CD4-positive, alpha-beta T cell treated with Interleukin-4 for 1 hour (primary cell): ENCODE measurements around the gene SPEM3.

ENCODE experiments used
- DNase-seq, 2 donors: peaks; one replicate each; pipeline ENCODE4 v3.0.0-alpha.2; 2020 to 2022

Gene SPEM3

DNA sequence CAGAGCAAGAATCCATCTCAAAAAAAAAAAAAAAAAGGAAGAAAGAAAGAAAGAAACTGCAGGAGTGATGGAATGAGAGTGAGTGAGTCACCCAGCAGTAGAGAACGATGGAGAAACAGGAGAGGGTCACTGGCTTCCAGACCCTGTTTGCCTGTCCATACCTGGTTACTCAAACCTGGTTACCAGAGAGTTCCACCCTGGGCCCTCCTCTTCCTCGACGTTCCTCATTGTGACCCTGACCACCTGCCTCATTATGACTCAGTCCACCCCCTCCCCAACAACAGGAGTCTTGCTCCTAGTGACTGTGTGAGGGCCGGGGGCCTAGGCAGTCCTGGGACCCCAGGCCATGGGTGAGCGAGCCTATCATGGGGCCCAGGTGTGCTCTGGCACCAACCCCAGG lies at the start of gene SPEM3:
SPEM3 (plus strand) TSS at position 301 of the 400 bp plus-strand sequence; CDS start at position 347, 46 bp downstream.
- no peak for DNase-seq

DNA sequence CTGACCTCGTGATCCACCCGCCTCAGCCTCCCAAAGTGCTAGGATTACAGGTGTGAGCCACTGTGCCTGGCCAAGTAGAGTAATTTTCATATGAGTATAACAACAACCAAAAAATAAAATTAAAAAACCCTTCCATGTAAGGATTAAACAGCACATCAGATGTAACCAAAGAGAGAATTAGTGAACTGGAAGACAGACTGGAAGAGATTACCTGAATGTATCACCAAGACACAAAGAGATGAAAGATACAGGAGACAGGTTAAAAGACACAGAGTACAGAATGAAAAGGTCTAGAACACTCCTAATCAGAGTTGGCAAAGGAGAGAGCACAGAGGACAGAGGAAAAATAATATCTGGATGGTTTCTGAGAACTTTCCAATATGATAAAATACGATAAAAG lies 49.5 kb upstream of the SPEM3 start:
- no peak for DNase-seq

DNA sequence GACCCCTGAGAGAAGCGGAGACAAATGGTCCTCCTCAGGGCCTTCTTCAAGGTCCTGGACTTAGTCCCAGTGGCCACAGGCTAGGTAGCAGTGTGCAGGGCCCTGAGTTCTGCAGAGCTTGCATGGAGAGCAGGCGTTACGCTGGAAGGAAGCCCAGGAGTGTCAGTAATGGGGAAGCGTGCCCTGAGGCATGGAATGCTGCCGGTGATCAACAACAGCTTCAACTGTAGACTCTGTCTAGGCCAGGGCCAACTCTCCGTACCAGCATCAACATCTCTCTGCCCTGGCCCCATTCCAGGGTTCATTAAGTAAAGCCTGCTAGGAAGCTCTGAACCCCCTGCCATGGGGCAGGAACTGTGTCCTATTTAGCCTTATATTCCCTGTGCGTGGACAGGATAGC lies 48.3 kb upstream of the SPEM3 start:
- no peak for DNase-seq

DNA sequence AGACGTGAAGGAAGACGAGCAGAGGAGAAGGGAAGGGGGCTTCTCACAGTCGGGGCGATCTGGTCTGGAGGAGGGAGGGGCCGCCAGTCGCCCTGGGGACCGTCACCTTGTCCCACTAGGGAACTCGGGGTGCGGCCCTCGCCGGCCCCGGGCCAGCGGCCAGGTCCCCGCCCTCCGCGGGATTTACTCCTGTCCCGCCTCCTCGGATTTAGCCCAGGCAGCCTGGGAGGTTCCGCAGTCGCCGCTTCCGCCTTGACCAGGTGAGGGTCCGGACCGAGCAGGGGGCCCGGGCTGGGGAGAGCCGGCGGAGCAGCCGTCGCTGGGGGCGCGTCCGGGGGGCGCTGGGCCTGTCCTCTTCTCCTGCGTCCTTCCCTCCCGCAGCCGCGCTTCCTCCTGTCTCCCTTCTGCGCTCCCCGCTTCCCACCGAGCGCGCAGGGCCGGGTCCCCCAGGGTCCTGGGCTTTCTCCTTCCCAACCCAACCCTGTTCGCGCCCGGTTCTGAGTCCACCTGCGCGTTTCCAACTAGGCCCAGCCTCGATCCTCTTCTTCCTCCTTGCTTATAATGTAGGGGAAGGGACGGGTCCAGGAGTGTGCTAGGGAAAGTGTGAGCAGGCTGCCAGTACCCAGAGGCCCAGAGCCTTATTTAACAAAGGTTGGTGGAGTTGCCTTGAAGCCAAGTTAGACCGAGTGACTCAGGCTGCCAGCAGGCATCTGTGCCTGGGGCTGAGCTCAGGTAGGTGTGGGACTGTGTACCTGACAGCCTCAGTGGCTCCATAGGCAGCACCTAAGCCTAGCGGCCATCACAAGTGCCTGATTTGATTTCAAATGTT lies 47.6 kb upstream of the SPEM3 start, which contains the start of gene TNK1:
TNK1 (plus strand) TSS at position 235 of the 829 bp plus-strand sequence. CDS start 1,838 bp downstream, outside the sequence.
- DNase-seq = no peak

DNA sequence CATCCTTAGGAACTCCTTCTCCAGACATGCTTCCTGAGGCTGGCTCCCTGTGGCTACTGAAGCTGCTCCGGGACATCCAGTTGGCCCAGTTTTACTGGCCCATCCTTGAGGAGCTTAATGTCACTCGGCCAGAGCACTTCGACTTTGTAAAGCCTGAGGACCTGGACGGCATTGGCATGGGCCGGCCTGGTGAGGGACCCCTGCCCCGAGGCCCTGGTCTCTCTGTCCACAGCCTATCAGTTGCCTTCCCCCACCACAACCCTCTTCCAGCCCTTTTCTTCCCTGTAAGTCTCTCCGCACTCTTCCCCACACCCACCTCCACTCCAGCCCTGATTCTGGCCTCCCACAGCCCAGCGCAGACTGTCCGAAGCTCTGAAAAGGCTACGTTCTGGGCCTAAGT lies 45.8 kb upstream of the SPEM3 start:
- DNase-seq = no peak

DNA sequence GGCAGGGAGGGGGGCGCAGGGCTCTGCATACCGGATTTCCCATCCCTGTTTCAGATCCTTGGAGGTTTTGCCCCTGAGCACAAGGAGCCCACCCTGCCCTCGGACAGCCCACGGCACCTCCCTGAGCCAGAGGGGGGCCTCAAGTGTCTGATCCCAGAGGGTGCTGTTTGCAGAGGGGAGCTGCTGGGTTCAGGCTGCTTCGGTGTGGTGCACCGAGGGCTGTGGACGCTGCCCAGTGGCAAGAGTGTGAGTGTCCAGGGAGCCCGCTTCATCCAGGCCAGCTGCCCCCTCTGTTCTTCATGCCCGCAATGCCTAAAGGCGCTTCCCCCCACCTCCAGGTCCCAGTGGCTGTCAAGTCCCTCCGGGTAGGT lies 45.3 kb upstream of the SPEM3 start:
- no peak for DNase-seq

DNA sequence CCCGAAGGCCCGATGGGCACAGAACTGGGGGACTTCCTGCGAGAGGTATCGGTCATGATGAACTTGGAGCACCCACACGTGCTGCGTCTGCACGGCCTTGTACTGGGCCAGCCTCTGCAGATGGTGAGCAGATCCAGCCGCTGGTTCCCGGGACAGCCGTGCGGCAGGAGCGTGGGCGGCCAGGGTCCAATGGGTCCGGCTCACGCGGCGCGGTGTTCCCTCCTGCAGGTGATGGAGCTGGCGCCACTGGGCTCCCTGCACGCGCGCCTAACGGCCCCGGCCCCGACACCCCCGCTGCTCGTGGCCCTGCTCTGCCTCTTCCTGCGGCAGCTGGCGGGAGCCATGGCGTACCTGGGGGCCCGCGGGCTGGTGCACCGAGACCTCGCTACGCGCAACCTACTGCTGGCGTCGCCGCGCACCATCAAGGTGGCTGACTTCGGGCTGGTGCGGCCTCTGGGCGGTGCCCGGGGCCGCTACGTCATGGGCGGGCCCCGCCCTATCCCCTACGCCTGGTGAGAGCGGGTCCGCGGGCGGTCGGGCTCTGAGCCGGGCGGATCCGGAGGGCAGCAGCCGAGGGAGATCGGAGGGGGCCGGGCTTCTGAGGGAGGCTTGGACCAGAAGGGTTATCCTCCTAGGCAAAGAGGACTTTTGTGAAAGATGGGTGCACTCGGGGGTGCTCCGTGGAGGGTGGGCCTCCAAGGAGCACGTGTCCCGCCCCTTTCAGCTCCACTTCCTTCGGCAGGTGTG lies 44.7 kb upstream of the SPEM3 start:
- peak; percentile 79 to 85 for DNase-seq

DNA sequence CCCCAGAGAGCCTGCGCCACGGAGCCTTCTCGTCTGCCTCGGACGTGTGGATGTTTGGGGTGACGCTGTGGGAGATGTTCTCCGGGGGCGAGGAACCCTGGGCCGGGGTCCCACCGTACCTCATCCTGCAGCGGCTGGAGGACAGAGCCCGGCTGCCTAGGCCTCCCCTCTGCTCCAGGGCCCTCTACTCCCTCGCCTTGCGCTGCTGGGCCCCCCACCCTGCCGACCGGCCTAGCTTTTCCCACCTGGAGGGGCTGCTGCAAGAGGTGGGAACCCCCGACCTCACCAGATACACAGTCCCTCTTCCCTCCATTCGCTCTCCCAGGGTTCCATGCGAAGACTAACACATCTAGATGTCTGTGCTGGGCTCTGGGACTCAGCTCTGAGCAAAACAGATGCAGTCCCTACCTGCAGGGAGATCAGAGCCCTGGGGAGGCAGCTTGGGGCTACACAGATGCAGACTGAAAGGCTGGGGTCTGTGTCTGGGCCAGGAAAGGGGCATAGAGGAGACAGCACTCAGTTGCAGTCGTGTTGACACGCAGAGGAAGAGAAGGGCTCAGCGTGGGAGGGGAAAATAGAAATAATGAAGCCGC lies 44.1 kb upstream of the SPEM3 start:
- no peak for DNase-seq

DNA sequence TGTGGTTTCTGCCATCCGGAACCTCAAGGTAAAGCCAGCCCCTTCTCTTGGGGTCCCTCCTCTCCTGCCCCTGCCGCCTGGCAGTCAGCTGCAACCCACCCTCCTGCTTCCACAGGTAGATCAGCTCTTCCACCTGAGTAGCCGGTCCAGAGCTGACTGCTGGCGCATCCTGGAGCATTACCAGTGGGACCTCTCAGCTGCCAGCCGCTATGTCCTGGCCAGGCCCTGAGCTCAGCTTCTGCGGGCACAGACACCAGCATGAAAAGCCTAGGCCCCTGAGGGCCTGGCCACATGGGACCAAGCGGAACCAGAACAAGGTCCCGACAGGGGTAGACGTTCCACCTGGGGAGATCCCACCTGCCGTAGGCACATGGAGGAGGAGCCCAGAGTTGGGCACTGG lies 39.8 kb upstream of the SPEM3 start:
- DNase-seq = no peak

DNA sequence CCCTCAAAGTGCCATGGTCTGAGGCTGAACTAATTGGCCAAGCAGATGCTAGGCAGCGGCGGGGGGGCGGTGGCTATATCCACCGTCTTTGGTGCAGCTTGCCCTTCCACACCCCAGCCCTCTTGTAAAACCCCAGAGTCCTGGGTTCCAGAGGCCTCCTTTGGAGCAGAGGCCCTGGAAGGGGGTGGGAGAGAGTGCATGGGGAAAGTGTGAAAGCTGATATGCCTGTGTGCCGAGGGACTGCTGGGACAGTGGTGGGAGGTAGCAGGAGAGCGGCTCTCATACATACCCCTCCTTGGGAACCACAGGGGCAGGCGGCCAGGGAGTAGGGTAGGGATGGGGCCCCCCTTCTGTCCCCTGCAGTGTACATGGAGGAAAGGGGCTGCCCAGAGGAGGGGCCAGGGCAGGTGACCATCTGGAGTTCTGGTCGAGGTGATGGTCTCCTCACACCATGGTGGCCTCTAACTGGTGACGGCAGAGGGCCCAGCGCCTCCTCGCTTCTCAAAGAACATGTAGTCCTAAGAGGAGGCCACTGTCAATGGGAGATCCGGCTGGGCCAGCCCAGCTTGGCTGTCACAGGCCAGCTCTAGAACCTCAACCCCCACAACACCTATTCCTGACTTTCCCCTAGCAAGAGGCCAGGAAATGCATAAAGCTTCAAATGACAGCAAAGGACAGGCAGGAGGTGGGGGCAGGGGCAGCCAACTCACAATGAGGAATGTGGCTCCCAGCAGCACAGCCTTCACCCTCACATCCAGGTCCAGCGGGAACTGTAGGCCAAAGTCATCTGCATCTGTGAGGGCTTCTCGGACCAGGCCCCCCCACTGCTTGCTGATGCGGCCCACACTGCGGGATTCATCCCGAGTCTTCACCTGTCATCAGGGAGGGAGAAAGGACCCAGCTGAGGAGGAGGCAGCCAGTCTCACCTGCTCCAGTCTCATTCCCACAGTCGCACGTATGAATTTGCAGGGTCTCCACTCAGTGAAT lies 38.4 kb upstream of the SPEM3 start:
- DNase-seq = no peak

DNA sequence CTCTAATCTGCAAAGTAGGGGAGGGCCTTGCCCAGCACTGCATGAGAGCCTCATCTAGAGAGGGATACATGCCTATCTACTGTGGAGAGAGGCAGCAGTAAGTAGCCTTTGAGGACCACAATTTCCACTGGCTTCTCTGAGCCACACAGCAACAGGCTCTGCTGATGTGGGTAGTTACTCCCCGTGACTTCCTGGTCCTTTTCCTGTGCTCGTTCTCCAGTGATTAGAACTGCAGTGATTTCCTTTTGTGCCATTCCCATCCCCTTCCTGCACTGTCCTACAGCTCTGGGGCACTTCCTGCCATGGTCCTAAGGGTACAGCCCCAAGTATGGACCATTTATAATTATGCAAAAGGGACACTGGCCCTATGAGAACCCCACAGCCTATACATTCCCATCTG lies 37.4 kb upstream of the SPEM3 start:
- DNase-seq = no peak

DNA sequence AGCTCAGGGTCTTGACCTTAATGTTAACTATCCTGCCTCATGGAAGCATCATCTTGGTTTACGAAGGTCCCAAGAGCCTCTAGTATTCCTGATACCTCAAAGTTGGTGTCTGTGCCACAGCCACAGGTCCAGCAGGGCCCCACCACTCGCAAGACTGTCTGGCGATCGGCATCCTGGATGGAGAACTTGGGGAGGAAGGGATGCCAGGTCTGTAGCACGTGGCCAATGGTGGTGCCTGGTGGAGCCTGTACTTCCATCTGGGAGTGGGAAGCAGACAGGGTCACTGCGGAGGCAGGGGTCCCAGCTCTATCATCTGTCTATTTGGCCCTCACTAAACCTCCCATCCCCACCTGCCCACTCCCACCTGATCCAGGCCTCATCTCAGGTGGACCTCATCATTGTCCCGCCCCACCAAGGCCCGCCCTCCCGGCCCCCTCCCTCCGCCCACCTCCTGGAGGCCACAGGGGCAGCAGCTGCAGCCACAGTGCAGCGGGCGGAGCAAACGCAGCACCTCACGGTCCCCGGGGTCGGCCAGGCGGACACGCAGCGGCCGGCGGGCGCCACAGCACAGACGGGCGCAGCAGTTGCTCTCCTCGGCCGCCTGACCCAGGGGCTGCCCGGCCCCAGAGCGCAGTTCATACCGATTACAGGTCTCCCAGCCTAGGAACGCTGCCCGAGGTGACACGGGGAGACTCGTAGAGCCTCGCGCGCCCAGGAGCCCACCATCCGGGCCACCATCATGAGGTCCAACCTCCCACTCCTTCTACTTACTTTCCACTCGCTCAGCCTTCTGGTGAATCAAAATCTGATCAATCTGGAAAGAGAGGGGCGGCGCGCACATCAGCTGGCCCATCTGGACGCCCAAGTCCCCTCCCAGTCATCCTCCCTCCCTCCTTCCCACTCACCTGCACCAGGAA lies 35.7 kb upstream of the SPEM3 start:
- DNase-seq = no peak

DNA sequence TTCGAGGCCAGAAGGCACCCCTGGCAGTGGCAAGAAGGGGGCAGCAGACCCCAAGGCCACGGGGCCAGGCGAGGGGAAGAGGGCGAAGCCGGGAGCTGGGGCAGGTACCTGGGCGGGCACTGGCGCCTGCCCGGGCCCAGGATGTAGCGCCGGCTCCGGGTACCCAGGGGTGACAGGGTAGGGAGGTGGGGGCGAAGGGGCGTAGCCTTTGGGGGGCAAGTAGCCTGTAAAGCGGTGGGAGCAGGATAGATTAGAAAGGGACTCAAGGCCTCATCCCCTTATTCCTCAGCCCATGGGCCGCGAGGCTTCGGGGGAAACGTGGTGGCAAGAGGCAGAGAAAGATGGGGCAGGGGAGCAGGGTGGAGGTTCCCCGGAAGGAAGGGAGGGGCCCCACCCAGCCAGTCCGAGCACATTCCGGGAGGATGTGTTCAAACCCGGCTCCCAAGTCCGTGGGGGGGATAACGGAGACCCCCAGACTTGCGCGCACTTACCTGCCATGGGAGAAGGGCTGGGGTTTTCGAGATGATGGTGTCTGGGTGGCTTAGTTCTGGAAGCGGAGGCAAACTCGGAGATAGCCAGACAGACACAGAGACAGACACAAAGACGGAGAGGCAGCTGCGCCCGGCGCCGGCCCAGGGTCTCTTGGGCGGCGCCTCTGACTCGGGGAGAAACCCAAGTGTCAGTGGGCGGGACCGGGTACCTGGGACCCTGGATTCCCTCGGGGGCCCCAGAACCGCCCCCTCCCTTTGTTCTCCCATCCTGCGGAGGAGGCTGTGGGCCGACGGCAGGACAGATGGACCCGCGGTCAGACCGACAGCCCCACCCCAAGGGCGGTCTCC lies 34.8 kb upstream of the SPEM3 start:
- DNase-seq = peak; percentile 80 to 83

DNA sequence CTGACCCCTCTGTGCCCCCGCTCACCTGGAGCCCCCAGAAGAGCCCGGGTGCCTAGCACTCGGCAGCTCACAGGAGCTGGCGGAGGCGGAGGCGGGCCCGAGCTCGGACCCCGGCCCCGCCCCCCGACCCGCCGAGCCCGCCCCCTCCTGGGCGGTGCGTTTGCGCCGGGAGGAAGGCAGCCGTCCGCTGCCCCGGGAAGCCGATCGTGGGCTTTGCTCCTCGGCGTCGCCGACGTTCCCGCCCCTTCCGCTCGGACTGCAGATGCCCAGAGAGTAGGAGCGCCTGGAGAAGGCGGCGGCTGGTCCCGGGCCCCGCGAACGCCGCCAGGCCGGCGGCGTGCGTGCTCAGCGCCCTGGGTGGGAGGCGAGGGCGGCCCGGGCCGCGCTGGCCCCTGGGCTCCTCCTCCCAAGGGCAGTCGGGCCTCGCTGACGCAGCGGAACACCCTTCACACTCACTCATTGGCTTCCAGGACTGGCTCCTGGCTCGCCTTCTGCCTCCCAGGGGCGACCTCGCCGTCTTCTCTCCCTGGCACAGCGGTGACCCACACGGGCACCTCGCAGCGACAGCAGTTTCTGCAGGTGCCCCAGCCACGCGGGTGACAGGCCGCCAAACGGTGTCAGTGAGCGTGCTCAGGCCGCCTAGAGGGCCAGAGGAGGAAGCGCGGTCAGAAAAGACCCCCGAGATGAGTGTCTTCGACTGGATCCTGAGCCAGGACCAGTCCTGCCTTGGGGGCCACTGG lies 34.0 kb upstream of the SPEM3 start, which contains the start of gene PLSCR3:
PLSCR3 (minus strand) TSS at position 74 of the 740 bp plus-strand sequence. CDS start 415 bp downstream, outside the sequence.
- DNase-seq = peak; percentile 78 to 85

DNA sequence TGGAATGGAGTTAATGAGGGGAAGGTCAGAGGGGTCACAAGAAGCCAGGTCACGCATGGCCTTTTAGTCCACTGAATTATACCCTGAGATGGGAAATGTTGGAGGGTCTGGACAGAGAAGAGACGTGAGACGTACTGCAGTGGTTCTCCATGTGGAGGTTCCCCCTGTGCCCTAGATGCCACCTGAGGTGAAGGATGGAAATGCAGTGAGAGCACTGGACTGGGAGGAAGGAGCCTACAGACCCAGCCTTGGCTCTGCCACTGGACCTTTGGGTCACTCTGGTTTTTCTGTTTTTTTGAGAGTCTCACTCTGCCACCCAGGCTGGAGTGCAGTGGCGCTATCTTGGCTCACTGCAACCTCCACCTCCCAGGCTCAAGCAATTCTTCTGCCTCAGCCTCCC lies 32.5 kb upstream of the SPEM3 start:
- no peak for DNase-seq

DNA sequence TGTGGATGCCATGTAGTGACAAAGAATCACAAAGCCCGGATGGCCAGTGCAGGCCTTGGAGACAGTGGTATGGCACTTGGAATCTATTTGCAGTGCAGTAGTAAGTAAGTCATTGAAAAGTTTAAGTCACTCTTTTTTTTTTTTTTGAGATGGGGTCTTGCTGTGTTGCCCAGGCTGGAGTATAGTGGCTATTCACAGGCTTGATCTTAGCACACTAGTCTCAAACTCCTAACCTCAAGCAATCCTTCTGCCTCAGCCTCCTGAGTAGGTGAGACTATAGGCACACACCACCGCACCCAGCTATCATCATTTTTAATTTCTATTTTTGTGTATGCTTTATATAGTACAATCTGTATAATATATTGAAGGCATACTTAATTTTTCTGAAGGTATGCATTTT lies 30.0 kb upstream of the SPEM3 start:
- DNase-seq = no peak

DNA sequence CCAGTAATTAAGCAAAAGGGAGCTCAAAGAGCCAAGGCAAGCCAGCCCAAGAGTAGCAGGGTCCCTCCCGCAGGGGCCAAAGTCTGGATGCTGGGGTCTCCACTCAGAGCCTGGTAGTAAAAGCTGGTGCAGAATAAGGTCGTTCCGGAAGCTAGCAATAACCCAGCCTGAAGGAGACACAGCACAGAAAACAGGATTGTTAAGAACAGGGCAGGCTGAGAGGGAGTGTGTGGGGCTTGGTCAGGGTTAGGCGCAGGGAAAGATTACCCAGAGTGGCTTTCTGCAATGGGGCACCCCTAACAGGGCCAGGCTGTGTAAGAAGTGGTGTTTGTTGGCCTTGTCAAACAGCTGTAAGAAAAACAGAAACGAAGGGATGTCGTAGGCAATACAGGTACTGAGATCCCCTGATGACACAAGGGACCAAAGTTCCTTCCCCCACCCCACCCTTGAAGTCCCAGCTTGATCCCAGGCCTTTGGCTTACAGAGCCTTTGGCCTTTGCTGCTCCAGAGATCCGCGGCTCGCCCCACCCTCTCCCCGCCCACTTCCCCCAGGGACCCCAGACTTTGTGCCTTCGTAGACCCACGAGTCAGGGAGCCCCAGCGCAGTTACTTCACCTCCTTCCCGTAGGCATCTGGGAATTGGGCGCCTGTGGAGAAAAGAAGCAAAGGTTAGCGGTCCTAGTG lies 25.5 kb upstream of the SPEM3 start:
- DNase-seq = peak in 1 of 2 donors; percentile 15

DNA sequence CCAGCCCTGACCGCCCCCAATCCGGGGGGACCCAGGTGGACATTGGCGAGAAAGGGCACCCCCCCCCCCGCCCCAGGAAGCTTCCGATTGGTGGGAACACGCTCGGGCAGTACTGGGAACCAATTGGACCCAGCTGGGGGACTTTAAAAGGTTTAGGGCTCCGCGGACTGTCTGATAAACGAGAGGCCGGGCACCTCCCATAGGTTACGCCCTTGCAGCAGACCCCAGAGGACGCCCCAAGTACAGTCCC lies 25.0 kb upstream of the SPEM3 start:
- no peak for DNase-seq
